GM12878 (cell line): ENCODE measurements around the gene CYB5D1.

Source experiments
- BHLHE40 ChIP-seq, 2 experiments: fragments of 450-650 bp in 1 of 2; IDR thresholded peaks; 2 replicates each; pipeline ENCODE4 v1.6.1; 2011 to 2017; ENCODE audit warnings: low read depth in 2 of 2, borderline replicate concordance in 1 of 2, improper control_type of control experiment in 1 of 2, low read length in 1 of 2, mild to moderate bottlenecking in 1 of 2
- BMI1 ChIP-seq: fragments of 450-650 bp; IDR thresholded peaks from 2 replicates; pipeline ENCODE4 v1.6.1; 2016; ENCODE audit warnings: mild to moderate bottlenecking, moderate library complexity, borderline replicate concordance
- CREM ChIP-seq: IDR thresholded peaks from 2 replicates; pipeline ENCODE4 v1.6.1; 2014; ENCODE audit warnings: antibody characterized with exemption, low read depth
- CTCF ChIP-seq, 3 experiments: IDR thresholded peaks in 2 of 3; conservative IDR thresholded peaks in 1 of 3; 2 replicates each; pipeline ENCODE4 v1.5.1; 2011; ENCODE audit warnings: low read depth in 3 of 3, low read length in 3 of 3, mild to moderate bottlenecking in 3 of 3, control low read depth in 2 of 3, moderate library complexity in 2 of 3, inconsistent platforms in 1 of 3, mixed read lengths in 1 of 3; ENCODE audit not compliant: control insufficient read depth in 2 of 3, insufficient read depth in 1 of 3; ENCODE audit errors: extremely low read depth in 1 of 3
- EZH2 ChIP-seq: IDR thresholded peaks from 2 replicates; pipeline ENCODE4 v1.6.1; 2012; ENCODE audit warnings: low read depth, mild to moderate bottlenecking, control low read depth, inconsistent platforms, low read length, borderline replicate concordance; ENCODE audit not compliant: control insufficient read depth
- GABPA ChIP-seq: IDR thresholded peaks from 2 replicates; pipeline ENCODE4 v1.6.1; 2014; ENCODE audit warnings: antibody characterized with exemption, low read depth, mild to moderate bottlenecking, inconsistent platforms
- MYC ChIP-seq: IDR thresholded peaks from 2 replicates; pipeline ENCODE4 v1.6.1; 2011; ENCODE audit warnings: mild to moderate bottlenecking, low read length, moderate library complexity, inconsistent platforms; ENCODE audit not compliant: insufficient read depth, insufficient replicate concordance, insufficient read length, severe bottlenecking
- NFYB ChIP-seq: IDR thresholded peaks from 2 replicates; pipeline ENCODE4 v1.6.1; 2011; ENCODE audit warnings: low read depth, mild to moderate bottlenecking, low read length, improper control_type of control experiment, moderate library complexity; ENCODE audit not compliant: insufficient read depth
- PBX3 ChIP-seq: IDR thresholded peaks from 2 replicates; pipeline ENCODE4 v1.6.1; 2011; ENCODE audit warnings: mild to moderate bottlenecking, low read depth, low read length, moderate library complexity; ENCODE audit not compliant: insufficient replicate concordance
- POLR2A ChIP-seq: IDR thresholded peaks from 2 replicates; pipeline ENCODE4 v1.6.1; 2011; ENCODE audit warnings: low read depth, mild to moderate bottlenecking, low read length
- REST ChIP-seq: IDR thresholded peaks from 2 replicates; pipeline ENCODE4 v1.6.1; 2012; ENCODE audit warnings: mild to moderate bottlenecking, low read depth, low read length
- SIN3A ChIP-seq: IDR thresholded peaks from 2 replicates; pipeline ENCODE4 v1.6.1; 2012; ENCODE audit warnings: low read depth, low read length, improper control_type of control experiment

GRCh38 chr17:7817643-7817964 is 40.2 kb upstream of the CYB5D1 start:
- TF ChIP-seq BHLHE40 (IDR thresholded peaks at IDR 0.05; ENCODE audit: borderline replicate concordance in 1 of 2, low read depth in 2 of 2, low read length in 1 of 2) (no peak), EZH2 (no peak), MYC (no peak), SIN3A (no peak), CTCF (IDR thresholded peaks at IDR 0.05 in 2 of 3, conservative IDR thresholded peaks at IDR 0.05 in 1 of 3; ENCODE audit: control insufficient read depth in 2 of 3, extremely low read depth in 1 of 3, insufficient read depth in 1 of 3, low read depth in 3 of 3, low read length in 3 of 3) (no peak), BMI1 (no peak), NFYB (no peak), POLR2A (no peak), PBX3 (no peak), REST (no peak), GABPA (no peak), CREM (no peak)
